GM12892 (cell line): ENCODE measurements around the gene HDGFL1.

ENCODE experiments used
- POLR2A ChIP-seq: IDR thresholded peaks from 2 replicates; pipeline ENCODE4 v1.6.1; 2011; ENCODE audit warnings: low read depth, low read length, control low read depth
- TAF1 ChIP-seq: IDR thresholded peaks from 2 replicates; pipeline ENCODE4 v1.6.1; 2011; ENCODE audit warnings: low read depth, mild to moderate bottlenecking, control low read depth, low read length, borderline replicate concordance

GRCh38 chr6:22521035-22521434 is 48.3 kb upstream of the HDGFL1 start:
- TF ChIP-seq POLR2A (no peak), TAF1 (no peak)
